GM21381 (cell line): ENCODE data around the gene PASK.

Source experiments
- ATAC-seq: cut with Tn5 transposase; IDR thresholded peaks from one replicate; pipeline ENCODE4 v1.9.1; 2021; ENCODE audit warnings: mild to moderate bottlenecking, moderate library complexity; ENCODE audit not compliant: unreplicated experiment

The PASK gene

GRCh38 chr2:241182126-241182525, 32.9 kb upstream of the PASK start:
- ATAC-seq = no peak

GRCh38 chr2:241180495-241180894, 31.2 kb upstream of the PASK start:
- ATAC-seq = no peak

GRCh38 chr2:241179899-241180298, 30.6 kb upstream of the PASK start:
- ATAC-seq = no peak

- no peak for ATAC-seq
Measured at GRCh38 chr2:241178961-241179360, 29.7 kb upstream of the PASK start.

- ATAC-seq = no peak
Measured at GRCh38 chr2:241177526-241178334, 28.5 kb upstream of the PASK start.

- ATAC-seq = no peak
Measured at GRCh38 chr2:241173557-241173956, 24.3 kb upstream of the PASK start.

GRCh38 chr2:241168366-241168765, 19.1 kb upstream of the PASK start:
- no peak for ATAC-seq

GRCh38 chr2:241163601-241164118, 14.4 kb upstream of the PASK start:
- ATAC-seq = no peak

- ATAC-seq = no peak
Measured at GRCh38 chr2:241161646-241162281, 12.5 kb upstream of the PASK start.

- ATAC-seq = no peak
Measured at GRCh38 chr2:241160318-241160717, 11.0 kb upstream of the PASK start.

GRCh38 chr2:241159116-241159515, 9.8 kb upstream of the PASK start:
- ATAC-seq = no peak

GRCh38 chr2:241158546-241158900, 9.3 kb upstream of the PASK start:
- no peak for ATAC-seq

- no peak for ATAC-seq
Measured at GRCh38 chr2:241157841-241158545, 8.7 kb upstream of the PASK start.

GRCh38 chr2:241156971-241157441, 7.7 kb upstream of the PASK start:
- no peak for ATAC-seq

- no peak for ATAC-seq
Measured at GRCh38 chr2:241155936-241156335, 6.7 kb upstream of the PASK start.

- ATAC-seq = no peak
Measured at GRCh38 chr2:241154915-241155314, 5.6 kb upstream of the PASK start.

- no peak for ATAC-seq
Measured at GRCh38 chr2:241153616-241154015, 4.3 kb upstream of the PASK start.

GRCh38 chr2:241151934-241152660, 2.8 kb upstream of the PASK start:
- no peak for ATAC-seq

GRCh38 chr2:241150660-241151530, 1.6 kb upstream of the PASK start:
- ATAC-seq = no peak
